H1 (cell line): ENCODE results near the gene COX7A1. TPM values are rescaled to one million over a fixed set of nuclear protein-coding genes. Genes with fewer than 3 reads are reported as not detected.

ENCODE experiments used
- CTCF ChIA-PET: fragments of 300-600 bp; sonication (Branson Sonifier 250); formaldehyde crosslinking; loops from one replicate; lab custom pipeline; 2021; ENCODE audit not compliant: partially characterized antibody; lab: Charles Lee
- POLR2A ChIA-PET: fragments of 300-600 bp; sonication (Branson Sonifier 250); formaldehyde crosslinking; loops from one replicate; lab custom pipeline; 2021; ENCODE audit warnings: inconsistent platforms; ENCODE audit not compliant: partially characterized antibody; lab: Charles Lee
- DNase-seq, 2 experiments: peaks; one replicate each; pipeline versions ENCODE4 v3.0.0 to v3.0.0-alpha.2; 2010 to 2022; ENCODE audit warnings: low spot score in 2 of 2, low read depth in 1 of 2, mixed read lengths in 1 of 2
- FAIRE-seq: peaks from 2 replicates; lab custom pipeline; 2011; peaks lifted over from hg19 to GRCh38; lab: Jason Lieb, UNC
- H2AFZ ChIP-seq: 2 replicates; pipeline ENCODE4 v1.8.1; 2012; ENCODE audit warnings: low read length, inconsistent platforms
- H2AK5ac ChIP-seq: 2 replicates; pipeline ENCODE4 v1.6.1; 2013; ENCODE audit warnings: low read depth, low read length
- H2BK120ac ChIP-seq: replicated peaks from 2 replicates; pipeline ENCODE3; 2013; ENCODE audit warnings: low read depth, low read length, inconsistent platforms
- H2BK12ac ChIP-seq: 2 replicates; pipeline ENCODE4 v1.6.1; 2013; ENCODE audit warnings: low read depth, low read length
- H2BK15ac ChIP-seq: 2 replicates; pipeline ENCODE4 v1.6.1; 2013; ENCODE audit warnings: low read length
- H2BK20ac ChIP-seq: 2 replicates; pipeline ENCODE4 v1.6.1; 2013; ENCODE audit warnings: low read length
- H2BK5ac ChIP-seq: 2 replicates; pipeline ENCODE4 v1.6.1; 2013; ENCODE audit warnings: low read depth, low read length
- H3K14ac ChIP-seq: 2 replicates; pipeline ENCODE4 v1.6.1; 2013; ENCODE audit warnings: inconsistent platforms; ENCODE audit not compliant: insufficient read length
- H3K18ac ChIP-seq: 2 replicates; pipeline ENCODE4 v1.6.1; 2013; ENCODE audit warnings: low read length; ENCODE audit errors: extremely low read depth
- H3K23ac ChIP-seq: 2 replicates; pipeline ENCODE4 v1.6.1; 2013; ENCODE audit warnings: inconsistent platforms; ENCODE audit not compliant: insufficient read length
- H3K23me2 ChIP-seq: 2 replicates; pipeline ENCODE4 v1.6.1; 2013; ENCODE audit warnings: low read depth, low read length
- H3K27ac ChIP-seq: 2 replicates; pipeline ENCODE4 v1.6.1; 2011; ENCODE audit warnings: low read depth, low read length, inconsistent platforms
- H3K27me3 ChIP-seq, 4 experiments: replicated peaks in 1 of 4; 1 replicate in 1 of 4; 2 replicates in 3 of 4; pipeline versions ENCODE4 v1.6.1 to v1.8.1; 2011 to 2013; ENCODE audit warnings: low read length in 3 of 4, mild to moderate bottlenecking in 3 of 4, inconsistent platforms in 2 of 4, mixed read lengths in 2 of 4, moderate library complexity in 1 of 4; ENCODE audit not compliant: control insufficient read depth in 3 of 4, insufficient read depth in 3 of 4; ENCODE audit errors: extremely low read depth in 1 of 4
- H3K36me3 ChIP-seq, 4 experiments: 2 replicates each; pipeline versions ENCODE4 v1.6.1 to v1.8.1; 2011 to 2013; ENCODE audit warnings: mild to moderate bottlenecking in 4 of 4, low read length in 3 of 4, moderate library complexity in 2 of 4, control low read depth in 1 of 4, inconsistent platforms in 1 of 4; ENCODE audit not compliant: insufficient read depth in 4 of 4, control insufficient read depth in 2 of 4
- H3K4ac ChIP-seq: replicated peaks from 2 replicates; pipeline ENCODE3; 2013; ENCODE audit warnings: low read length, low read depth, mixed read lengths, inconsistent platforms; ENCODE audit not compliant: insufficient read length
- H3K4me1 ChIP-seq, 4 experiments: replicated peaks in 1 of 4; 1 replicate in 1 of 4; 2 replicates in 3 of 4; pipeline versions ENCODE4 v1.6.1 to v1.8.1; 2011 to 2013; ENCODE audit warnings: low read length in 3 of 4, inconsistent platforms in 2 of 4, mixed read lengths in 1 of 4; ENCODE audit not compliant: insufficient read depth in 4 of 4, control insufficient read depth in 3 of 4
- H3K4me2 ChIP-seq, 2 experiments: 2 replicates each; pipeline versions ENCODE4 v1.6.1 to v1.8.1; 2011 to 2013; ENCODE audit warnings: low read depth in 2 of 2, low read length in 2 of 2, control low read depth in 1 of 2, inconsistent platforms in 1 of 2, mild to moderate bottlenecking in 1 of 2; ENCODE audit not compliant: insufficient read depth in 1 of 2
- H3K4me3 ChIP-seq, 4 experiments: fragments of 200-600, 300-600 bp in 1 of 4; sonication (generic), shearing (Covaris generic), sonication (Bioruptor Twin) in 1 of 4; 2 replicates each; pipeline versions ENCODE4 v1.5.1 to v1.8.1; 2011 to 2016; ENCODE audit warnings: low read length in 4 of 4, low read depth in 3 of 4, control low read depth in 2 of 4, inconsistent platforms in 2 of 4, mild to moderate bottlenecking in 2 of 4, mixed read lengths in 1 of 4, moderate library complexity in 1 of 4; ENCODE audit not compliant: insufficient read depth in 2 of 4; ENCODE audit errors: extremely low read depth in 1 of 4
- H3K56ac ChIP-seq: replicated peaks from 2 replicates; pipeline ENCODE3; 2013; ENCODE audit warnings: low read depth, mild to moderate bottlenecking, mixed read lengths, low read length, inconsistent platforms; ENCODE audit not compliant: insufficient read length
- H3K79me1 ChIP-seq: 2 replicates; pipeline ENCODE4 v1.6.1; 2013; ENCODE audit warnings: low read depth, low read length, control low read depth
- H3K79me2 ChIP-seq, 2 experiments: 2 replicates each; pipeline versions ENCODE4 v1.6.1 to v1.8.1; 2012 to 2013; ENCODE audit warnings: low read length in 2 of 2, mild to moderate bottlenecking in 2 of 2, inconsistent platforms in 1 of 2; ENCODE audit not compliant: insufficient read depth in 2 of 2, control insufficient read depth in 1 of 2
- H3K9ac ChIP-seq, 4 experiments: replicated peaks in 1 of 4; 1 replicate in 1 of 4; 2 replicates in 3 of 4; pipeline versions ENCODE4 v1.6.1 to v1.8.1; 2011 to 2013; ENCODE audit warnings: low read depth in 3 of 4, low read length in 3 of 4, control low read depth in 2 of 4, mild to moderate bottlenecking in 2 of 4, moderate library complexity in 2 of 4, inconsistent platforms in 1 of 4; ENCODE audit errors: extremely low read depth in 1 of 4
- H3K9me3 ChIP-seq, 2 experiments: 2 replicates each; pipeline versions ENCODE4 v1.6.1 to v1.8.1; 2012 to 2013; ENCODE audit warnings: mild to moderate bottlenecking in 2 of 2, moderate library complexity in 2 of 2, control low read depth in 1 of 2, inconsistent platforms in 1 of 2, low read depth in 1 of 2, low read length in 1 of 2, mixed read lengths in 1 of 2; ENCODE audit not compliant: insufficient read depth in 2 of 2
- H4K20me1 ChIP-seq, 2 experiments: replicated peaks in 1 of 2; 2 replicates each; pipeline versions ENCODE3 to v1.8.1; 2011 to 2013; ENCODE audit warnings: inconsistent platforms in 2 of 2, low read length in 2 of 2, mild to moderate bottlenecking in 1 of 2; ENCODE audit not compliant: insufficient read depth in 2 of 2, control insufficient read depth in 1 of 2
- H4K5ac ChIP-seq: 2 replicates; pipeline ENCODE4 v1.6.1; 2013; ENCODE audit warnings: low read length, low read depth, mixed read lengths, inconsistent platforms; ENCODE audit not compliant: insufficient read length
- H4K8ac ChIP-seq: 2 replicates; pipeline ENCODE4 v1.8.0; 2013; ENCODE audit warnings: mild to moderate bottlenecking, moderate library complexity, low read length, inconsistent platforms; ENCODE audit not compliant: insufficient read depth; ENCODE audit errors: extremely low read depth
- H4K91ac ChIP-seq: replicated peaks from 2 replicates; pipeline ENCODE3; 2013; ENCODE audit warnings: low read length, mixed read lengths, inconsistent platforms; ENCODE audit not compliant: insufficient read length
- SP2 ChIP-seq: IDR thresholded peaks from 2 replicates; pipeline ENCODE4 v1.6.1; 2012; ENCODE audit warnings: mild to moderate bottlenecking, low read length, inconsistent platforms
- WGBS, 2 experiments: shearing (Covaris generic) in 1 of 2; methylation state at CpG; one replicate each; pipeline versions ENCODE4 v1.1.6 to v1.1.7; 2013 to 2015; ENCODE audit warnings: low lambda C conversion rate in 2 of 2, mixed read lengths in 2 of 2, inconsistent platforms in 1 of 2, low coverage in 1 of 2, missing lambda C conversion rate in 1 of 2; ENCODE audit not compliant: insufficient replicate concordance in 2 of 2, insufficient coverage in 1 of 2, insufficient read length in 1 of 2; ENCODE audit errors: extremely low coverage in 1 of 2, missing lambda C conversion rate in 1 of 2; 5-methylcytosine and 5-hydroxymethylcytosine counted together
- polyA plus RNA-seq, 7 experiments: library from polyadenylated mRNA; depleted of rRNA in 3 of 7; stranded (reverse) in 5 of 7; unstranded in 2 of 7; fragments of >200 nt in 5 of 7; fragments of 200-250 nt in 2 of 7; gene quantifications; 1 replicate in 5 of 7; 2 replicates in 1 of 7; 4 replicates in 1 of 7; pipeline versions ENCODE4 v1.2.1 to v1.2.3, GENCODE V29; 2011 to 2013; ENCODE audit warnings: missing spikeins in 2 of 7, mixed read lengths in 2 of 7
- total RNA-seq: library from RNA; stranded (reverse); fragmentation: NEBNext Ultra II Directional; extraction: Animal tissue kit (Norgen Biotek cat#: 25700); gene quantifications from 2 replicates; pipeline ENCODE4 v1.2.1, GENCODE V29; 2021

Gene COX7A1
- total and polyA plus RNA-seq, 2 of the 8 experiments (the other 6 are each of a cell fraction or from before 2014, with no cell fraction given) = 0.60 TPM

DNA sequence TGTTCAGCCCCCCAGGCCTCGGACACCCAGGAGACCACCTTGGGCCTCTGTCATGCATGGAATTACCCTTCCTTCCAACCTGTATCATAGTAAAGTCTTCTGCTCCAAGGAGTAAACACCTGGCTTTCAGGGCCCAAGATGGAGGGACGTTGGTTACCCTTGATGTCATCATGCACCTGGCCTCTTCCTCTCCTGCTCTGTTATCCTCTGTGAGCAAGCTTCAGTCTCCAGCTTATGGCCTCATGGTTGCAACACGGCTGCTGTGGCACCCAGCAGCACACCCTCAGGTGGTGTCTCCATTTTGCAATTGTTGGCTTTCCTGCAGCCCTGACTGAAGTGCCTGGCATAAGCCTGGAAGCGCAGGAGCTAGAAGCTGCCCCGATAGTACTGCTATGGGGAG lies 45.3 kb downstream of the COX7A1 start:
- no peak overlapping the region for H3K18ac ChIP-seq
- peaks cover 12 to 32% (median 27%) of the 10 kb centered on the region in 4 experiments; a peak in 7 of 8 replicates for H3K36me3 ChIP-seq
- H2AFZ ChIP-seq = no peak overlapping the region
- ChIA-PET CTCF (interaction anchor here (0.5 to 1.4 kb wide), 3 partner anchors 22 to 48 kb away, joined by 3 read pairs; no protein-coding TSS in a partner anchor), POLR2A (interaction anchor here (1.3 kb wide), 1 partner anchor 43 kb away, joined by 3 read pairs; no protein-coding TSS in a partner anchor)
- DNase-seq = no peak
- no peak overlapping the region for H3K14ac ChIP-seq
- H2AK5ac ChIP-seq = no peak overlapping the region
- no peak overlapping the region for H3K4me2 ChIP-seq
- no peak overlapping the region for H3K56ac ChIP-seq
- H3K4me3 ChIP-seq = no peak overlapping the region
- H3K9me3 ChIP-seq = no peaks in the 10 kb centered on the region
- no peaks in the 10 kb centered on the region for H3K23me2 ChIP-seq
- H3K4me1 ChIP-seq = peaks cover 8 to 18% (median 12%) of the 10 kb centered on the region in 4 experiments
- no peak overlapping the region for H4K8ac ChIP-seq
- no peak overlapping the region for H2BK120ac ChIP-seq
- no peak overlapping the region for H3K4ac ChIP-seq
- H2BK5ac ChIP-seq = no peak overlapping the region
- 93% methylated on average over 5 of the region's 5 CpGs; no CpG with 5 or more reads in 1 of the 2 experiments for WGBS, 2 experiments
- H2BK12ac ChIP-seq = no peak overlapping the region
- no peak for FAIRE-seq
- no peak overlapping the region for H4K5ac ChIP-seq
- no peak overlapping the region for H3K9ac ChIP-seq
- H3K27me3 ChIP-seq = no peaks in the 10 kb centered on the region
- no peaks in the 10 kb centered on the region; the same call in 1 of the 2 replicates for H3K79me1 ChIP-seq
- no peak overlapping the region for H2BK20ac ChIP-seq
- H2BK15ac ChIP-seq = no peak overlapping the region
- no peak overlapping the region for H3K23ac ChIP-seq
- H4K20me1 ChIP-seq = peaks cover 0 to 5% of the 10 kb centered on the region in 2 experiments
- H3K27ac ChIP-seq = no peak overlapping the region
- H3K79me2 ChIP-seq = no peaks in the 10 kb centered on the region
- no peak overlapping the region for H4K91ac ChIP-seq
- no peak for TF ChIP-seq SP2
